HepG2 (cell line): Measurements from ENCODE around the gene CDC34. TPM values are rescaled to one million over a fixed set of nuclear protein-coding genes. Genes with fewer than 3 reads are reported as not detected.
A peak's percentile ranks its signal among the peaks of the same experiment; 100 is the strongest.

Source experiments
- ARID4A ChIP-seq: sonication (generic); formaldehyde crosslinking; IDR thresholded peaks from 2 replicates; pipeline ENCODE4 v1.5.0; 2020; ENCODE audit warnings: mild to moderate bottlenecking, missing genetic modification reagents, borderline replicate concordance
- EED ChIP-seq: sonication (generic); formaldehyde crosslinking; IDR thresholded peaks from 2 replicates; pipeline ENCODE4 v1.5.0; 2020; ENCODE audit warnings: mild to moderate bottlenecking, missing genetic modification reagents
- ETV6 ChIP-seq: sonication (generic); formaldehyde crosslinking; conservative IDR thresholded peaks from 2 replicates; pipeline ENCODE4 v1.4.0; 2020; ENCODE audit warnings: missing genetic modification reagents
- GATAD2A ChIP-seq: IDR thresholded peaks from 2 replicates; pipeline ENCODE4 v1.6.1; 2016
- KDM4B ChIP-seq: sonication (generic); formaldehyde crosslinking; IDR thresholded peaks from 2 replicates; pipeline ENCODE4 v1.4.0; 2020; ENCODE audit warnings: missing genetic modification reagents
- MEF2D ChIP-seq: sonication (generic); formaldehyde crosslinking; IDR thresholded peaks from 2 replicates; pipeline ENCODE4 v1.5.1; 2020; ENCODE audit warnings: mild to moderate bottlenecking, missing genetic modification reagents
- NCOA1 ChIP-seq: sonication (generic); formaldehyde crosslinking; IDR thresholded peaks from 2 replicates; pipeline ENCODE4 v1.9.0; 2021; ENCODE audit warnings: missing genetic modification reagents
- NRL ChIP-seq: sonication (generic); formaldehyde crosslinking; IDR thresholded peaks from 2 replicates; pipeline ENCODE4 v1.5.0; 2020; ENCODE audit warnings: missing genetic modification reagents, mild to moderate bottlenecking, moderate library complexity, borderline replicate concordance
- PRDM4 ChIP-seq: sonication (generic); formaldehyde crosslinking; IDR thresholded peaks from 2 replicates; pipeline ENCODE4 v1.9.0; 2021; ENCODE audit warnings: missing genetic modification reagents, borderline replicate concordance
- RARG ChIP-seq: sonication (generic); formaldehyde crosslinking; IDR thresholded peaks from 2 replicates; pipeline ENCODE4 v1.4.0; 2020; ENCODE audit warnings: low read depth, mild to moderate bottlenecking, missing genetic modification reagents
- SOX5 ChIP-seq: IDR thresholded peaks from 2 replicates; pipeline ENCODE4 v1.6.1; 2016; ENCODE audit warnings: borderline replicate concordance
- TEF ChIP-seq: sonication (generic); formaldehyde crosslinking; IDR thresholded peaks from 2 replicates; pipeline ENCODE4 v1.5.0; 2020; ENCODE audit warnings: missing genetic modification reagents
- ZFP62 ChIP-seq: sonication (generic); formaldehyde crosslinking; IDR thresholded peaks from 2 replicates; pipeline ENCODE4 v1.4.0; 2020; ENCODE audit warnings: missing genetic modification reagents
- ZNF451 ChIP-seq: sonication (generic); formaldehyde crosslinking; IDR thresholded peaks from 2 replicates; pipeline ENCODE4 v1.5.0; 2020; ENCODE audit warnings: mild to moderate bottlenecking, missing genetic modification reagents
- ZNF766 ChIP-seq: sonication (generic); formaldehyde crosslinking; IDR thresholded peaks from 2 replicates; pipeline ENCODE4 v1.5.0; 2020; ENCODE audit warnings: missing genetic modification reagents, borderline replicate concordance
- ZSCAN20 ChIP-seq: sonication (generic); formaldehyde crosslinking; IDR thresholded peaks from 2 replicates; pipeline ENCODE4 v1.4.0; 2020; ENCODE audit warnings: missing genetic modification reagents, mild to moderate bottlenecking, borderline replicate concordance
- ZSCAN22 ChIP-seq: sonication (generic); formaldehyde crosslinking; IDR thresholded peaks from 2 replicates; pipeline ENCODE4 v1.4.0; 2020; ENCODE audit warnings: mild to moderate bottlenecking, missing genetic modification reagents
- polyA plus RNA-seq, 8 experiments: library from polyadenylated mRNA; depleted of rRNA in 3 of 8; stranded (reverse) in 7 of 8; unstranded in 1 of 8; fragments of >200 nt; fragmentation: Illumina TruSeq in 4 of 8; extraction: Trizol in 4 of 8; gene quantifications; 2 replicates each; pipeline versions ENCODE4 v1.2.1 to v1.2.3, GENCODE V29; 2011 to 2016; ENCODE audit warnings: low read depth in 4 of 8, missing spikeins in 1 of 8, mixed read lengths in 1 of 8; ENCODE audit not compliant: insufficient read depth in 1 of 8
- total RNA-seq, 5 experiments: library from RNA; depleted of rRNA; stranded (reverse); fragments of >200 nt; fragmentation: Illumina TruSeq; extraction: Trizol; gene quantifications; 2 replicates each; pipeline ENCODE4 v1.2.3, GENCODE V29; 2016; ENCODE audit warnings: low read depth in 1 of 5
- TF ChIP-seq, protein P1 (sequence below), 2 experiments: sonication (generic) in 1 of 2; formaldehyde crosslinking in 1 of 2; IDR thresholded peaks; 2 replicates each; pipeline versions ENCODE4 v1.4.0 to v1.6.1; 2018 to 2020; ENCODE audit warnings: missing genetic modification reagents in 2 of 2, borderline replicate concordance in 1 of 2, low read depth in 1 of 2, mild to moderate bottlenecking in 1 of 2, missing biosample characterization in 1 of 2
- TF ChIP-seq, protein P2 (sequence below): sonication (generic); formaldehyde crosslinking; IDR thresholded peaks from 2 replicates; pipeline ENCODE4 v1.5.0; 2020; ENCODE audit warnings: missing genetic modification reagents, mild to moderate bottlenecking, borderline replicate concordance

Gene CDC34
- total and polyA plus RNA-seq, 2 of the 13 experiments (the other 11 are each of a cell fraction or from before 2014, with no cell fraction given) = 138 to 150 TPM

- no peak for TF ChIP-seq NRL (CRISPR knock-in tag)
- TF ChIP-seq ARID4A (CRISPR knock-in tag) = peak; percentile 84; the same call in 1 of the 2 replicates
- TF ChIP-seq TEF = no peak
- no peak for TF ChIP-seq RARG (CRISPR knock-in tag)
- peak; percentile 85 for TF ChIP-seq MEF2D (CRISPR knock-in tag)
- no peak for TF ChIP-seq ZSCAN20 (CRISPR knock-in tag)
- no peak; the same call in 1 of the 2 replicates for TF ChIP-seq ZSCAN22 (CRISPR knock-in tag)
- TF ChIP-seq ZNF766 (CRISPR knock-in tag) = peak; percentile 33; the same call in 1 of the 2 replicates
- no peak for TF ChIP-seq PRDM4 (CRISPR knock-in tag)
- TF ChIP-seq GATAD2A = peak; percentile 76
- TF ChIP-seq ETV6 (CRISPR knock-in tag) = no peak
- TF ChIP-seq EED (CRISPR knock-in tag) = no peak
- TF ChIP-seq NCOA1 (CRISPR knock-in tag) = peak; percentile 99
- peak; percentile 39; the same call in 1 of the 2 replicates for TF ChIP-seq ZNF451
- TF ChIP-seq KDM4B (CRISPR knock-in tag) = no peak
- TF ChIP-seq, protein P1, sequence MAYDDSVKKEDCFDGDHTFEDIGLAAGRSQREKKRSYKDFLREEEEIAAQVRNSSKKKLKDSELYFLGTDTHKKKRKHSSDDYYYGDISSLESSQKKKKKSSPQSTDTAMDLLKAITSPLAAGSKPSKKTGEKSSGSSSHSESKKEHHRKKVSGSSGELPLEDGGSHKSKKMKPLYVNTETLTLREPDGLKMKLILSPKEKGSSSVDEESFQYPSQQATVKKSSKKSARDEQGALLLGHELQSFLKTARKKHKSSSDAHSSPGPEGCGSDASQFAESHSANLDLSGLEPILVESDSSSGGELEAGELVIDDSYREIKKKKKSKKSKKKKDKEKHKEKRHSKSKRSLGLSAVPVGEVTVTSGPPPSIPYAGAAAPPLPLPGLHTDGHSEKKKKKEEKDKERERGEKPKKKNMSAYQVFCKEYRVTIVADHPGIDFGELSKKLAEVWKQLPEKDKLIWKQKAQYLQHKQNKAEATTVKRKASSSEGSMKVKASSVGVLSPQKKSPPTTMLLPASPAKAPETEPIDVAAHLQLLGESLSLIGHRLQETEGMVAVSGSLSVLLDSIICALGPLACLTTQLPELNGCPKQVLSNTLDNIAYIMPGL (CRISPR knock-in tag; IDR thresholded peaks at IDR 0.05; ENCODE audit: borderline replicate concordance in 1 of 2, low read depth in 1 of 2) = peak in 1 of 2 experiments; percentile 45; a peak in 1 of 4 replicates
- no peak for TF ChIP-seq ZFP62
- TF ChIP-seq, protein P2, sequence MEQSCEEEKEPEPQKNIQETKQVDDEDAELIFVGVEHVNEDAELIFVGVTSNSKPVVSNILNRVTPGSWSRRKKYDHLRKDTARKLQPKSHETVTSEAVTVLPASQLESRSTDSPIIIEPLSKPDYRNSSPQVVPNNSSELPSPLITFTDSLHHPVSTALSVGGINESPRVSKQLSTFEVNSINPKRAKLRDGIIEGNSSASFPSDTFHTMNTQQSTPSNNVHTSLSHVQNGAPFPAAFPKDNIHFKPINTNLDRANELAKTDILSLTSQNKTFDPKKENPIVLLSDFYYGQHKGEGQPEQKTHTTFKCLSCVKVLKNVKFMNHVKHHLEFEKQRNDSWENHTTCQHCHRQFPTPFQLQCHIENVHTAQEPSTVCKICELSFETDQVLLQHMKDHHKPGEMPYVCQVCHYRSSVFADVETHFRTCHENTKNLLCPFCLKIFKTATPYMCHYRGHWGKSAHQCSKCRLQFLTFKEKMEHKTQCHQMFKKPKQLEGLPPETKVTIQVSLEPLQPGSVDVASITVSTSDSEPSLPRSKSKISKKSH (CRISPR knock-in tag) = no peak
- peak; percentile 36; the same call in 1 of the 2 replicates for TF ChIP-seq SOX5 (CRISPR knock-in tag)
Observed at GRCh38 chr19:524062-524674, 7.4 kb upstream of the CDC34 start (continued).
